GM12872 (cell line): ENCODE data around the gene UBN1.

Experiments used
- TF ChIP-seq, protein P1 (sequence below): IDR thresholded peaks from 3 replicates; pipeline ENCODE4 v1.5.1; 2011; ENCODE audit warnings: low read depth, mild to moderate bottlenecking, low read length, moderate library complexity; ENCODE audit not compliant: insufficient read depth

Gene UBN1

GRCh38 chr16:4894276-4895150, 47.2 kb downstream of the UBN1 start:
- TF ChIP-seq, protein P1, sequence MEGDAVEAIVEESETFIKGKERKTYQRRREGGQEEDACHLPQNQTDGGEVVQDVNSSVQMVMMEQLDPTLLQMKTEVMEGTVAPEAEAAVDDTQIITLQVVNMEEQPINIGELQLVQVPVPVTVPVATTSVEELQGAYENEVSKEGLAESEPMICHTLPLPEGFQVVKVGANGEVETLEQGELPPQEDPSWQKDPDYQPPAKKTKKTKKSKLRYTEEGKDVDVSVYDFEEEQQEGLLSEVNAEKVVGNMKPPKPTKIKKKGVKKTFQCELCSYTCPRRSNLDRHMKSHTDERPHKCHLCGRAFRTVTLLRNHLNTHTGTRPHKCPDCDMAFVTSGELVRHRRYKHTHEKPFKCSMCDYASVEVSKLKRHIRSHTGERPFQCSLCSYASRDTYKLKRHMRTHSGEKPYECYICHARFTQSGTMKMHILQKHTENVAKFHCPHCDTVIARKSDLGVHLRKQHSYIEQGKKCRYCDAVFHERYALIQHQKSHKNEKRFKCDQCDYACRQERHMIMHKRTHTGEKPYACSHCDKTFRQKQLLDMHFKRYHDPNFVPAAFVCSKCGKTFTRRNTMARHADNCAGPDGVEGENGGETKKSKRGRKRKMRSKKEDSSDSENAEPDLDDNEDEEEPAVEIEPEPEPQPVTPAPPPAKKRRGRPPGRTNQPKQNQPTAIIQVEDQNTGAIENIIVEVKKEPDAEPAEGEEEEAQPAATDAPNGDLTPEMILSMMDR, result no peak

GRCh38 chr16:4895366-4895765, 48.1 kb downstream of the UBN1 start:
- TF ChIP-seq, protein P1, result no peak

DNA sequence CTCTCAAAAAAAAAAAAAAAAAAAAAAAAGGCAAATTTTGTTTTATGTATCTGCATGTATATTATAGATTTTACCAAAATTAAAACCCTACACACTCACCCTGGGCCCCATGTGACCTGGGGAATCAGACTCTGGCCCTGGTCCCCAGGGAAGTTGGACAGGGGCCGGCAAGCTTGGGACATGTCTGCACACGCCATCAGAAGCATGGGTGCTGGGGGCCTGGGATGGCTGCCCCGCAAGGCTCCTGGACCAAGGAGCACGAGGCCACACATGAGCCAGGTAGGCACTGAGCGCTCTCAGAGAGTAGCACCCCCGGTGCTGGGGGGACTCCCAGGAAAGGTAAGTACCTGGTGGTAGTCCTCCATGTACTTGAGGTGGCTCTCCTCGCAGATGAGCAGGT, 50.0 kb downstream of the UBN1 start:
- TF ChIP-seq, protein P1, result no peak

DNA sequence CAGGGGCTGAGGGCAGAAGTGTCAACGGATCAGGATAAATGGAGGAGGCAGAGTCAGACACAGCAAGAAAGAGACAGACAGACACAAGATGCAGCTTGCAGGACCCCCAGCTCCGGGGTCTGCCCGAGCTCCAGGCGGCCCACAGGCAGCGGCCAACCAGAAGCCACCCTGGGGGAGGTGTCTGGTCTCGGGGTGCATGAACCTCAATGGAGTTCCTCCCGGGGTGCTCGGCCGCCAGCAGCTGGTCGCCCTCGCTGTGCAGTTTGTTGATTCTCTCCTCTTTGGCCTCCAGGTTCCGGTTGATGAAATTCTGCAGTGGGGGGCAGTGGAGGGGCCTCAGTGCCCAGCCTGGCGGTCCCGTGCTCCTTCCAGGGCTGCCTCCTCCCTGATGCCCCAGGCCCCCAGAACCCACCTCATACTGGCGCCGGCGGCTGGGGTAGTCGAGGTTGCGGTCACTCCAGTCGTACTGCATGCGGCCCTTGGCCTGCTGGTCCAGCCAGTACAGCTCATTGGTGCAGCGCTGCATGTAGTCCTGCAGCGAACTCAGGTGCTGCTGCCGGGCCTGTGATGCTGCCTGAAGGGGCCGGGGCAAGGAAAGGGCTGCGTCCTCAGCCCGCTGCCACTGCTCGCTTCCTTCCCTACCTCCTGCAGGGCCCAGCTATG, 51.7 kb downstream of the UBN1 start:
- TF ChIP-seq, protein P1, result no peak

GRCh38 chr16:4899474-4899846, 52.2 kb downstream of the UBN1 start:
- TF ChIP-seq, protein P1, result no peak

DNA sequence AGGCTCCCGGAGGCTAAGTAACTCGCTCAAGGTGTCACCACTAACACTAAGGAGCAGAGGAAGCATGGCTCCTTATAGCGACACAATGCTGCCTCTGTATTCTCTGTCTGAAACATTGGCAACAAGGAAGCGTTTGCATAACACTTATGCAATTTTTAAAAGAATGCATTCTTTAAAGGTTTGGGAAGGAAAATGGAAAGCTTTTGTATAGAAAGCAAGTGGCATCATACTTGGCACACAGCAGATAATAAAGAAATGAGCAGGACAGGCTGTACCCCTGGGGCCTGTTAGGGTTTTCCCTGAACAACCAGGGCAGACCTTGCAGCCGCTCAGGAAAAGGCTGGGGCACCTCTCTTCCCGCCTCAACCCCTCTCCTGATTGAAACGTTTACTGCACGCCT, 52.8 kb downstream of the UBN1 start:
- TF ChIP-seq, protein P1, result no peak

- TF ChIP-seq, protein P1, result no peak
Measured at GRCh38 chr16:4900750-4901149, 53.5 kb downstream of the UBN1 start.
